ENCODE measurements around the gene PDSS2. TPM values are rescaled to one million over a fixed set of nuclear protein-coding genes. Genes with fewer than 3 reads are reported as not detected.
"Not testable (repeated sequence)": the region's sequence is repeated elsewhere in the genome, so short reads cannot be mapped to it uniquely, and the experiment has no call there.

The PDSS2 gene
- total and polyA plus RNA-seq, 2 of the 4 experiments (the other 2 are of a cell fraction), result 8.6 to 9.2 TPM

GRCh38 chr6:107308677-107309076 lies 150.7 kb downstream of the PDSS2 start:
- no peak overlapping the region for H3K23ac ChIP-seq (ENCODE audit: low read depth, low read length)
- DNase-seq (no peak), ATAC-seq (ENCODE audit: low read depth) (no peak)
- no peak overlapping the region for H2AK5ac ChIP-seq (ENCODE audit: low read depth, low read length)
- ChIA-PET POLR2A (ENCODE audit: unreplicated experiment) (no interaction called here), CTCF (interaction anchor here (1.4 kb wide), 1 partner anchor 9 kb away, joined by 3 read pairs; no protein-coding TSS in a partner anchor)
- no peak overlapping the region for H3K56ac ChIP-seq (ENCODE audit: extremely low read depth, insufficient read depth, low read length)
- no peak overlapping the region for H2AK9ac ChIP-seq (replicated peaks; ENCODE audit: low read depth, low read length, poor library complexity)
- WGBS, 2 experiments (ENCODE audit: extremely low coverage in 2 of 2, insufficient read length in 1 of 2), result no CpG with 5 or more reads among the region's 3 CpGs
- H2BK120ac ChIP-seq (ENCODE audit: low read depth, low read length), result no peak overlapping the region
- no peak overlapping the region for H3K4me3 ChIP-seq (ENCODE audit: insufficient read depth, low read depth, low read length)
- in situ Hi-C loops (cut with MboI; ENCODE audit: low sequenced_read_pairs), result no loop called here
- no peak overlapping the region for H2BK5ac ChIP-seq (ENCODE audit: low read depth, low read length, poor library complexity, severe bottlenecking)
- no peak overlapping the region for H4K91ac ChIP-seq (ENCODE audit: insufficient read depth, low read depth, low read length)
- no peak overlapping the region for H3K9ac ChIP-seq (ENCODE audit: low read depth, low read length)
- no peaks in the 10 kb centered on the region for H3K79me1 ChIP-seq (ENCODE audit: low read depth in 1 of 2, low read length in 2 of 2)
- intact Hi-C loops (cut with micrococcal nuclease), result no loop called here
- no peak overlapping the region for H2BK20ac ChIP-seq (ENCODE audit: low read depth, low read length)
- no peak overlapping the region for H2AFZ ChIP-seq (replicated peaks; ENCODE audit: low read length, poor library complexity)
- dilution Hi-C loops (cut with HindIII; ENCODE audit: low sequenced_read_pairs, unreplicated experiment), result no loop called here
- H3K4ac ChIP-seq (ENCODE audit: low read depth, low read length), result no peak overlapping the region
- no peaks in the 10 kb centered on the region; the same call in 1 of the 2 replicates for H3K9me1 ChIP-seq (ENCODE audit: insufficient read depth, low read length)
- no peak overlapping the region for H4K5ac ChIP-seq (ENCODE audit: low read depth, low read length)
- H4K8ac ChIP-seq (ENCODE audit: low read depth in 2 of 2, low read length in 2 of 2), result no peak overlapping the region
- no peaks in the 10 kb centered on the region for H4K20me1 ChIP-seq (ENCODE audit: insufficient read depth, low read length)
- no peaks in the 10 kb centered on the region for H3K9me3 ChIP-seq (ENCODE audit: control insufficient read depth, insufficient read depth, low read length)
- H3K14ac ChIP-seq (replicated peaks; ENCODE audit: low read depth, low read length), result no peak overlapping the region
- H3K27me3 ChIP-seq (ENCODE audit: control insufficient read depth, insufficient read depth, low read length), result no peaks in the 10 kb centered on the region
- H3K4me2 ChIP-seq (ENCODE audit: low read depth, low read length), result no peak overlapping the region
- H3K36me3 ChIP-seq (ENCODE audit: control insufficient read depth, insufficient read depth, low read length), result no peaks in the 10 kb centered on the region
- H2BK15ac ChIP-seq (ENCODE audit: low read depth, low read length), result no peak overlapping the region
- TF ChIP-seq NFE2L2 (IDR thresholded peaks at IDR 0.05; ENCODE audit: low read depth, low read length) (no peak), CTCF (conservative IDR thresholded peaks at IDR 0.05; ENCODE audit: low read depth, low read length) (no peak), RCOR1 (IDR thresholded peaks at IDR 0.05; ENCODE audit: insufficient replicate concordance, low read length) (no peak), USF2 (IDR thresholded peaks at IDR 0.05; ENCODE audit: low read depth, low read length) (no peak), RAD21 (IDR thresholded peaks at IDR 0.05; ENCODE audit: low read length) (no peak), MXI1 (IDR thresholded peaks at IDR 0.05; ENCODE audit: borderline replicate concordance, low read depth, low read length) (no peak)
- H3K27ac ChIP-seq (ENCODE audit: insufficient read depth, low read length), result no peak overlapping the region
- H3K18ac ChIP-seq (ENCODE audit: low read depth, low read length), result no peak overlapping the region
- BruUV-seq (replicated peaks), result no TSS peak
- peaks cover 2% of the 10 kb centered on the region; the same call in 1 of the 2 replicates for H3K4me1 ChIP-seq (ENCODE audit: control insufficient read depth, insufficient read depth, low read length)

- not testable (repeated sequence) for BruUV-seq (replicated peaks); H4K8ac ChIP-seq (ENCODE audit: low read depth in 2 of 2, low read length in 2 of 2)
Measured at GRCh38 chr6:107305994-107306393, 153.4 kb downstream of the PDSS2 start.

More at GRCh38 chr6:107305994-107306393, 153.4 kb downstream of the PDSS2 start:
- H3K9me1 ChIP-seq (ENCODE audit: insufficient read depth, low read length); H3K4me3 ChIP-seq (ENCODE audit: insufficient read depth, low read depth, low read length); H3K9ac ChIP-seq (ENCODE audit: low read depth, low read length); in situ Hi-C loops (cut with MboI; ENCODE audit: low sequenced_read_pairs); DNase-seq; H3K27ac ChIP-seq (ENCODE audit: insufficient read depth, low read length); POLR2A ChIA-PET (ENCODE audit: unreplicated experiment); H3K4ac ChIP-seq (ENCODE audit: low read depth, low read length); H3K4me2 ChIP-seq (ENCODE audit: low read depth, low read length); H4K5ac ChIP-seq (ENCODE audit: low read depth, low read length); H3K9me3 ChIP-seq (ENCODE audit: control insufficient read depth, insufficient read depth, low read length); H2BK15ac ChIP-seq (ENCODE audit: low read depth, low read length); H3K56ac ChIP-seq (ENCODE audit: extremely low read depth, insufficient read depth, low read length); H3K79me1 ChIP-seq (ENCODE audit: low read depth in 1 of 2, low read length in 2 of 2); H2AFZ ChIP-seq (replicated peaks; ENCODE audit: low read length, poor library complexity); H2BK5ac ChIP-seq (ENCODE audit: low read depth, low read length, poor library complexity, severe bottlenecking); dilution Hi-C loops (cut with HindIII; ENCODE audit: low sequenced_read_pairs, unreplicated experiment); H2AK9ac ChIP-seq (replicated peaks; ENCODE audit: low read depth, low read length, poor library complexity); H2BK20ac ChIP-seq (ENCODE audit: low read depth, low read length); H3K14ac ChIP-seq (replicated peaks; ENCODE audit: low read depth, low read length); CTCF ChIA-PET; H3K23ac ChIP-seq (ENCODE audit: low read depth, low read length); intact Hi-C loops (cut with micrococcal nuclease); H3K18ac ChIP-seq (ENCODE audit: low read depth, low read length); H3K4me1 ChIP-seq (ENCODE audit: control insufficient read depth, insufficient read depth, low read length); ATAC-seq (ENCODE audit: low read depth); H4K20me1 ChIP-seq (ENCODE audit: insufficient read depth, low read length); H3K27me3 ChIP-seq (ENCODE audit: control insufficient read depth, insufficient read depth, low read length); H4K91ac ChIP-seq (ENCODE audit: insufficient read depth, low read depth, low read length); H3K36me3 ChIP-seq (ENCODE audit: control insufficient read depth, insufficient read depth, low read length); H2BK120ac ChIP-seq (ENCODE audit: low read depth, low read length); H2AK5ac ChIP-seq (ENCODE audit: low read depth, low read length): not testable (repeated sequence)
- WGBS, 2 experiments (ENCODE audit: extremely low coverage in 2 of 2, insufficient read length in 1 of 2), result no CpG with 5 or more reads among the region's 3 CpGs

All from IMR-90 (cell line).